Kidney (tissue), 14 donors: ENCODE measurements around the gene ZNF134. TPM values are rescaled to one million over a fixed set of nuclear protein-coding genes. Genes with fewer than 3 reads are reported as not detected.

Experiments
- DNase-seq, 5 donors: peaks; one replicate each; pipeline ENCODE4 v3.0.0-alpha.2; 2013 to 2020
- FAIRE-seq: peaks from 2 replicates; lab custom pipeline; 2012; peaks lifted over from hg19 to GRCh38; lab: Jason Lieb, UNC
- H3K27ac ChIP-seq, 2 donors: one replicate each; pipeline ENCODE4 v1.7.0; 2013; ENCODE audit warnings: low read depth in 2 of 2, low read length in 2 of 2, inconsistent platforms in 1 of 2
- H3K27me3 ChIP-seq: one replicate; pipeline ENCODE4 v1.7.1; 2013; ENCODE audit warnings: low read length, inconsistent platforms; ENCODE audit not compliant: control insufficient read depth, insufficient read depth
- H3K36me3 ChIP-seq, 3 donors: one replicate each; pipeline versions ENCODE4 v1.7.0 to v1.7.1; 2013; ENCODE audit warnings: low read length in 3 of 3, control low read depth in 1 of 3, inconsistent platforms in 1 of 3; ENCODE audit not compliant: insufficient read depth in 3 of 3, control insufficient read depth in 2 of 3
- H3K4me1 ChIP-seq, 3 donors: one replicate each; pipeline versions ENCODE4 v1.7.0 to v1.7.1; 2013; ENCODE audit warnings: low read length in 3 of 3, inconsistent platforms in 1 of 3, low read depth in 1 of 3; ENCODE audit not compliant: control insufficient read depth in 2 of 3, insufficient read depth in 2 of 3
- H3K4me3 ChIP-seq, 3 donors: one replicate each; pipeline versions ENCODE4 v1.7.0 to v1.8.1; 2013; ENCODE audit warnings: low read length in 3 of 3, control low read depth in 1 of 3, inconsistent platforms in 1 of 3
- H3K9ac ChIP-seq, 3 donors: one replicate each; pipeline versions ENCODE4 v1.7.0 to v1.7.1; 2013; ENCODE audit warnings: low read length in 3 of 3, control low read depth in 1 of 3, inconsistent platforms in 1 of 3
- H3K9me3 ChIP-seq, 3 donors: one replicate each; pipeline versions ENCODE4 v1.7.0 to v1.7.1; 2013; ENCODE audit warnings: low read length in 3 of 3, control low read depth in 1 of 3, inconsistent platforms in 1 of 3; ENCODE audit not compliant: control insufficient read depth in 2 of 3, insufficient read depth in 1 of 3
- intact Hi-C: fragments of 100-400 bp; cut with DNase I; formaldehyde crosslinking; loops from one replicate; pipeline ENCODE4 v1.11.1; 2022
- polyA plus RNA-seq: library from polyadenylated mRNA; stranded (reverse); fragments of 350-450 nt; fragmentation: Illumina TruSeq; extraction: RNeasy Lipid Tissue Mini Kit (QIAGEN cat#74804); gene quantifications from one replicate; pipeline ENCODE4 v1.2.3, GENCODE V29; 2014; ENCODE audit warnings: low read depth, low replicate concordance; ENCODE audit not compliant: insufficient read depth
- total RNA-seq: library from RNA; stranded (reverse); fragmentation: NEBNext Ultra II Directional; extraction: Animal tissue kit (Norgen Biotek cat#: 25700); gene quantifications from one replicate; pipeline ENCODE4 v1.2.1, GENCODE V29; 2021
- TF ChIP-seq, protein P1 (sequence below): IDR thresholded peaks from 3 replicates; pipeline ENCODE4 v1.5.1; 2012; ENCODE audit warnings: mild to moderate bottlenecking, moderate library complexity, borderline replicate concordance; ENCODE audit not compliant: insufficient read depth; ENCODE audit errors: extremely low read depth
- donor health status: control.
- donor health status: control.
- donor health status: control.
- donor health status: control.
- donor health status: control.
- donor health status: DM: yes; HTN: yes; CAD: no.
- donor health status: Normal renal cell carcinoma (clear cell type).

ZNF134 gene
- total and polyA plus RNA-seq, 2 donors from 2014 or later = 5.8 to 25.4 TPM

GRCh38 chr19:57664269-57665127 is 50.5 kb downstream of the ZNF134 start:
- DNase-seq = peak; percentile 78 to 87 (median 83)
- Histone ChIP-seq H3K27me3 (no peaks in the 10 kb centered on the region), H3K4me1 (no peaks in the 10 kb centered on the region), H3K36me3 (no peaks in the 10 kb centered on the region), H3K27ac (peak overlapping the region in 1 of 2 donors; percentile 4), H3K4me3 (peak overlapping the region; percentile 56 to 64 (median 64)), H3K9ac (peak overlapping the region in 2 of 3 donors; percentile 20 to 63), H3K9me3 (no peaks in the 10 kb centered on the region)
- FAIRE-seq = no peak
- intact Hi-C loops = no loop called here
- TF ChIP-seq, protein P1, sequence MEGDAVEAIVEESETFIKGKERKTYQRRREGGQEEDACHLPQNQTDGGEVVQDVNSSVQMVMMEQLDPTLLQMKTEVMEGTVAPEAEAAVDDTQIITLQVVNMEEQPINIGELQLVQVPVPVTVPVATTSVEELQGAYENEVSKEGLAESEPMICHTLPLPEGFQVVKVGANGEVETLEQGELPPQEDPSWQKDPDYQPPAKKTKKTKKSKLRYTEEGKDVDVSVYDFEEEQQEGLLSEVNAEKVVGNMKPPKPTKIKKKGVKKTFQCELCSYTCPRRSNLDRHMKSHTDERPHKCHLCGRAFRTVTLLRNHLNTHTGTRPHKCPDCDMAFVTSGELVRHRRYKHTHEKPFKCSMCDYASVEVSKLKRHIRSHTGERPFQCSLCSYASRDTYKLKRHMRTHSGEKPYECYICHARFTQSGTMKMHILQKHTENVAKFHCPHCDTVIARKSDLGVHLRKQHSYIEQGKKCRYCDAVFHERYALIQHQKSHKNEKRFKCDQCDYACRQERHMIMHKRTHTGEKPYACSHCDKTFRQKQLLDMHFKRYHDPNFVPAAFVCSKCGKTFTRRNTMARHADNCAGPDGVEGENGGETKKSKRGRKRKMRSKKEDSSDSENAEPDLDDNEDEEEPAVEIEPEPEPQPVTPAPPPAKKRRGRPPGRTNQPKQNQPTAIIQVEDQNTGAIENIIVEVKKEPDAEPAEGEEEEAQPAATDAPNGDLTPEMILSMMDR = no peak

- no peak overlapping the region for H3K4me3 ChIP-seq
- no peaks in the 10 kb centered on the region for H3K27me3 ChIP-seq
- DNase-seq (no peak), FAIRE-seq (no peak)
- H3K36me3 ChIP-seq = no peaks in the 10 kb centered on the region
- no peak overlapping the region for H3K27ac ChIP-seq
- intact Hi-C loops = no loop called here
- no peaks in the 10 kb centered on the region for H3K9me3 ChIP-seq
- no peaks in the 10 kb centered on the region for H3K4me1 ChIP-seq
- TF ChIP-seq, protein P1 = no peak
- H3K9ac ChIP-seq = no peak overlapping the region
Observed at GRCh38 chr19:57665261-57665806, 51.3 kb downstream of the ZNF134 start.

GRCh38 chr19:57667228-57667627 is 53.2 kb downstream of the ZNF134 start:
- no peak for DNase-seq
- no peaks in the 10 kb centered on the region for H3K4me1 ChIP-seq
- TF ChIP-seq, protein P1 = no peak
- intact Hi-C loops = no loop called here
- no peak overlapping the region for H3K9ac ChIP-seq
- H3K36me3 ChIP-seq = no peaks in the 10 kb centered on the region
- no peak overlapping the region for H3K27ac ChIP-seq
- H3K9me3 ChIP-seq = no peaks in the 10 kb centered on the region
- H3K27me3 ChIP-seq = no peaks in the 10 kb centered on the region
- FAIRE-seq = no peak
- no peak overlapping the region for H3K4me3 ChIP-seq
